Endothelial cell of umbilical vein (primary cell): ENCODE data around the gene CTSC. TPM values are rescaled to one million over a fixed set of nuclear protein-coding genes. Genes with fewer than 3 reads are reported as not detected.

Experiments
- BruUV-seq: library from RNA; stranded (reverse); fragments of 400-500 nt; replicated peaks from 2 replicates; lab custom pipeline; 2021; lab: Mats Ljungman, UMichigan
- CTCF ChIA-PET: fragments of 300-600, 350-600 bp; sonication (Branson Sonifier 250); formaldehyde crosslinking; loops from one replicate; lab custom pipeline; 2021; ENCODE audit warnings: antibody characterized with exemption, inconsistent platforms; lab: Charles Lee
- POLR2A ChIA-PET: fragments of 300-600, 350-600 bp; sonication (Branson Sonifier 250); formaldehyde crosslinking; loops from one replicate; lab custom pipeline; 2021; ENCODE audit warnings: antibody characterized with exemption, inconsistent platforms; lab: Charles Lee
- DNase-seq: peaks from one replicate; pipeline ENCODE4 v3.0.0-alpha.2; 2011; ENCODE audit warnings: low read depth, low spot score
- FAIRE-seq: peaks from 2 replicates; lab custom pipeline; 2011; peaks lifted over from hg19 to GRCh38; lab: Jason Lieb, UNC
- H2AFZ ChIP-seq: 2 replicates; pipeline ENCODE4 v1.6.0; 2012; ENCODE audit warnings: low read depth, low read length, control low read depth, inconsistent platforms
- H3K27ac ChIP-seq: 2 replicates; pipeline ENCODE4 v1.5.1; 2011; ENCODE audit warnings: low read depth, mild to moderate bottlenecking, control low read depth, low read length, moderate library complexity; ENCODE audit not compliant: insufficient read depth
- H3K27me3 ChIP-seq, 2 experiments: 2 replicates each; pipeline versions ENCODE4 v1.6.0 to v1.6.1; 2011; ENCODE audit warnings: low read length in 2 of 2, mixed read lengths in 1 of 2; ENCODE audit not compliant: control insufficient read depth in 2 of 2, insufficient read depth in 2 of 2
- H3K36me3 ChIP-seq, 2 experiments: 2 replicates in 1 of 2; 3 replicates in 1 of 2; pipeline ENCODE4 v1.5.1; 2011; ENCODE audit warnings: low read length in 2 of 2, mild to moderate bottlenecking in 1 of 2, moderate library complexity in 1 of 2; ENCODE audit not compliant: control insufficient read depth in 2 of 2, insufficient read depth in 2 of 2; ENCODE audit errors: extremely low read depth in 1 of 2
- H3K4me1 ChIP-seq: 3 replicates; pipeline ENCODE4 v1.5.1; 2011; ENCODE audit warnings: mild to moderate bottlenecking, low read length; ENCODE audit not compliant: control insufficient read depth, insufficient read depth; ENCODE audit errors: extremely low read depth
- H3K4me2 ChIP-seq: 2 replicates; pipeline ENCODE4 v1.6.1; 2011; ENCODE audit warnings: low read length, control low read depth, mixed read lengths; ENCODE audit not compliant: insufficient read depth
- H3K4me3 ChIP-seq, 3 experiments: fragments of 200-600 bp in 1 of 3; sonication (generic), shearing (Covaris generic) in 1 of 3; replicated peaks in 1 of 3; 2 replicates each; pipeline ENCODE4 v1.5.1; 2011 to 2016; ENCODE audit warnings: control low read depth in 3 of 3, low read length in 3 of 3, mild to moderate bottlenecking in 2 of 3, inconsistent platforms in 1 of 3, low read depth in 1 of 3, moderate library complexity in 1 of 3; ENCODE audit not compliant: insufficient read depth in 1 of 3
- H3K79me2 ChIP-seq: 2 replicates; pipeline ENCODE4 v1.6.0; 2012; ENCODE audit warnings: low read length, inconsistent platforms; ENCODE audit not compliant: control insufficient read depth, insufficient read depth
- H3K9ac ChIP-seq: replicated peaks from 2 replicates; pipeline ENCODE3; 2011; ENCODE audit warnings: low read length, control low read depth; ENCODE audit not compliant: insufficient read depth; ENCODE audit errors: extremely low read depth
- H3K9me1 ChIP-seq: replicated peaks from 3 replicates; pipeline ENCODE4 v1.6.0; 2011; ENCODE audit warnings: mild to moderate bottlenecking, low read length; ENCODE audit not compliant: control insufficient read depth, insufficient read depth; ENCODE audit errors: extremely low read depth
- H3K9me3 ChIP-seq: replicated peaks from 2 replicates; pipeline ENCODE4 v1.5.1; 2012; ENCODE audit warnings: low read length, inconsistent platforms; ENCODE audit not compliant: control insufficient read depth, insufficient read depth
- H4K20me1 ChIP-seq: replicated peaks from 2 replicates; pipeline ENCODE3; 2011; ENCODE audit warnings: mild to moderate bottlenecking, low read length; ENCODE audit not compliant: control insufficient read depth, insufficient read depth; ENCODE audit errors: extremely low read depth
- CTCF ChIP-seq, 2 donors: IDR thresholded peaks; 1 replicate in 1 of 2; 2 replicates in 1 of 2; pipeline ENCODE4 v1.5.1; 2011; ENCODE audit warnings: low read length in 2 of 2, mild to moderate bottlenecking in 2 of 2, moderate library complexity in 2 of 2, control low read depth in 1 of 2, inconsistent platforms in 1 of 2, low read depth in 1 of 2; ENCODE audit not compliant: insufficient read depth in 1 of 2; ENCODE audit errors: extremely low read depth in 1 of 2
- EZH2 ChIP-seq: IDR thresholded peaks from 2 replicates; pipeline ENCODE4 v1.6.1; 2012; ENCODE audit warnings: borderline replicate concordance, low read depth, mild to moderate bottlenecking, moderate library complexity, low read length, inconsistent platforms; ENCODE audit not compliant: severe bottlenecking
- FOS ChIP-seq: IDR thresholded peaks from 2 replicates; pipeline ENCODE4 v1.6.1; 2011; ENCODE audit warnings: mild to moderate bottlenecking, low read length, moderate library complexity, borderline replicate concordance; ENCODE audit not compliant: insufficient read depth
- GATA2 ChIP-seq: IDR thresholded peaks from 2 replicates; pipeline ENCODE4 v1.7.0; 2011; ENCODE audit warnings: low read depth, mild to moderate bottlenecking, moderate library complexity, mixed read lengths, low read length; ENCODE audit not compliant: insufficient read length, insufficient read depth
- JUN ChIP-seq: IDR thresholded peaks from 2 replicates; pipeline ENCODE4 v1.6.1; 2011; ENCODE audit warnings: borderline replicate concordance, low read depth; ENCODE audit not compliant: insufficient read length, insufficient read depth
- MAX ChIP-seq: IDR thresholded peaks from 2 replicates; pipeline ENCODE4 v1.6.1; 2011; ENCODE audit not compliant: insufficient read depth, insufficient read length
- MYC ChIP-seq: IDR thresholded peaks from one replicate; pipeline ENCODE4 v1.6.1; 2011; ENCODE audit warnings: mild to moderate bottlenecking, low read depth, low read length
- POLR2A ChIP-seq: IDR thresholded peaks from 2 replicates; pipeline ENCODE4 v1.6.1; 2012; ENCODE audit warnings: low read depth, mild to moderate bottlenecking, control low read depth, low read length
- POLR2AphosphoS5 ChIP-seq: IDR thresholded peaks from 2 replicates; pipeline ENCODE4 v1.6.1; 2012; ENCODE audit warnings: low read depth, mild to moderate bottlenecking, control low read depth, low read length, moderate library complexity; ENCODE audit not compliant: insufficient read depth
- dilution Hi-C: fragments of 300-500 bp; cut with MboI; formaldehyde crosslinking; loops from one replicate; pipeline ENCODE4 v1.15.0; 2019; ENCODE audit warnings: low sequenced_read_pairs; ENCODE audit not compliant: extremely low pct_ligation_motif_present
- intact Hi-C: fragments of 100-400 bp; cut with micrococcal nuclease; formaldehyde crosslinking; loops from one replicate; pipeline ENCODE4 v1.10.0; 2022
- polyA plus RNA-seq, 4 experiments: library from polyadenylated mRNA; depleted of rRNA in 3 of 4; stranded (reverse) in 3 of 4; unstranded in 1 of 4; fragments of >200 nt; gene quantifications; 2 replicates each; pipeline versions ENCODE4 v1.2.1 to v1.2.3, GENCODE V29; 2011 to 2012; ENCODE audit warnings: missing spikeins in 1 of 4
- total RNA-seq: library from RNA; stranded (reverse); gene quantifications from 2 replicates; pipeline ENCODE4 v1.2.3, GENCODE V29; 2021

CTSC gene
- total and polyA plus RNA-seq, 2 donors (not counting 3 experiments of a cell fraction or from before 2014, with no cell fraction given) = 130 to 186 TPM

GRCh38 chr11:88293931-88294330 is 43.6 kb downstream of the CTSC start:
- BruUV-seq = TSS peak; percentile 79
- Histone ChIP-seq H3K36me3 (peaks cover 7 to 9% of the 10 kb centered on the region in 2 experiments), H3K27me3 (no peaks in the 10 kb centered on the region), H4K20me1 (no peaks in the 10 kb centered on the region), H3K4me2 (no peak overlapping the region), H3K9me3 (no peaks in the 10 kb centered on the region), H3K9me1 (no peaks in the 10 kb centered on the region), H3K79me2 (no peaks in the 10 kb centered on the region), H3K4me1 (peaks cover 5% of the 10 kb centered on the region), H3K27ac (no peak overlapping the region), H3K4me3 (no peak overlapping the region), H3K9ac (no peak overlapping the region), H2AFZ (no peak overlapping the region)
- dilution Hi-C loops = no loop called here
- DNase-seq (no peak), FAIRE-seq (no peak)
- ChIA-PET CTCF (interaction anchor here (0.5 to 1.8 kb wide), 8 partner anchors 9 to 278 kb away, joined by 3 to 8 read pairs (median 3); no protein-coding TSS in a partner anchor), POLR2A (no interaction called here)
- intact Hi-C loops = no loop called here
- TF ChIP-seq POLR2A (no peak), MAX (no peak), FOS (no peak), CTCF (IDR thresholded peaks at IDR 0.05; ENCODE audit: extremely low read depth in 1 of 2, insufficient read depth in 1 of 2, low read depth in 1 of 2, low read length in 2 of 2) (no peak), EZH2 (no peak), POLR2AphosphoS5 (no peak), GATA2 (no peak), JUN (no peak), MYC (no peak)
